HG02678 (cell line): ENCODE data around the gene DHX32.

Experiments used
- ATAC-seq: cut with Tn5 transposase; IDR thresholded peaks from one replicate; pipeline ENCODE4 v1.9.1; 2021; ENCODE audit warnings: mild to moderate bottlenecking, moderate library complexity; ENCODE audit not compliant: unreplicated experiment

The DHX32 gene

DNA sequence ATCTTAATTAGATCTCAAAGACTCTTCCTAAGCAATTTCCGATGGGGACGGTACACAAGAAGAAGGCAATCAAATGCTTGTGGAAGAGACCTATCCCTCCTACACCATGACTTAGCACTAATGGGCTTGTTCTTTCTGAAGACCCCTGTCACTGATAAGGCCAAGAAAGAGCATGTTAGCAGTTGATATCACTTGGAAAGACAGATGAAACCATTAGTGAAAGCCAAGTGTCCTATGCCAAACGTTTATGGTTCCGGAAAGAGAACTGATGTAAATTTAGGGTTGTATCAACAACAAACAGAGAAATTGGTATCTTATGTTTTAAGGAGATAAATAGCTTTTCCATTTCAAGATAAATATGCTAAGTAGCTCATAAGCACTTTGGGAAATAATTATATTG, 64.5 kb downstream of the DHX32 start:
- ATAC-seq: no peak

- no peak for ATAC-seq
These were observed 65.3 kb downstream of the DHX32 start for GRCh38 chr10:125815764-125816163.

GRCh38 chr10:125812128-125812750, 68.9 kb downstream of the DHX32 start:
- ATAC-seq: no peak

DNA sequence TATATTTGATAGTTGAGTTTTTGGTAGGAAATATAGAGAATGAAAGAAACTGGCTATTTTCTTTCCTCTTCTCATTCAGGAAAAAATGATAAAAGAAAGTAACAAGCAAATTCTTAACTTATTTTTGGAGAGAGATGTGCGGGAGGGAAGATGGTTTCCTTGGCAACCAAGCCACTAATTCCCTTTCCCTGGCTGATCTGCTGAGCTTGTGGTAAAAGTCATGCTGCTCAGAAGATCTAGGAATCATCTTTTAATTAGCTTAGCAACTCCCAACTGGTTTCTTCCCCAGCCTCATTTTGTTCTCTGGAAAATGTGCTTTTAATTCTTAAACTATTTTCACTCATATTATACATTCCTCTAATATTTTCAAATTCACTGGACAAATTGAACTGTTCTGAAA, 69.8 kb downstream of the DHX32 start:
- no peak for ATAC-seq

GRCh38 chr10:125808047-125808446, 73.0 kb downstream of the DHX32 start:
- ATAC-seq: no peak

DNA sequence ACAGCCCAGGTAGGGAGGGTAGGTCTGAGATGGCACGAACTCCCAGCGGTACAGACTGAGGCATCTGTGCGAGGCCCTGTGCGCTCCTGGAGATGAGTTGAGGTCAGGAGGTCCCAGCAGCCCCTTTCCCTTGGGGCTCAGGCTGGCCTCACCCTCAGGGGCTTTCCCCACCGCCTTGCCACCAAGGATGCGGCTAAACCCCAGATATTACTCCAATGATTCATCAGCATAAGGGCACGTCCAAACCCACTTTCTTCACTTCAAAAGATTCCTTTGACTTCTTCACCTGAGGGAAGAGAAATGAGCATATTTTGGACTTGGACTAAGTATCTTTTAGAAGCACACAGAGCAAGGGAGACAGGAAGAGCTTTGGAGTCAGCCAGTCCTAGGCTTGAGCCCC, 78.4 kb downstream of the DHX32 start:
- no peak for ATAC-seq

- ATAC-seq: no peak
These were observed 79.0 kb downstream of the DHX32 start for GRCh38 chr10:125802131-125802530.

DNA sequence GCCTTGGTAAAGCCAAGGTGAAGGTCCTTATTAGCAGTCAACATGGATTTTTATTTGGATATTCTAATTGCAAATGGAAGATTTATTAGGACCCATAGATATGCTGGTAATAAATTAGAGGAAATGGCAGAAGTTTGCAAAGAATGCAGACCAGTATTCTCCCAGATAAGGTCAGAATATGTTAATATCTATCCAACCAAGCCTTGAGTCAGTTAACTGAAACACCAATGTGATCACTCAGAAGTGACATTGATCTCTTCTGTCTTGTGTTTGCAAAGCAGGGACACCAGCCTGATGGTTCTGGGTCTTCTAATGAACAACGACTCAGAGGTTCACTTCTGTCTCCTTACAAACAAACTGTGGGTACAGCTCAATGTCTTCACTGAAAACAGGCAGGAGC, 79.5 kb downstream of the DHX32 start:
- no peak for ATAC-seq

- no peak for ATAC-seq
These were observed 81.5 kb downstream of the DHX32 start for GRCh38 chr10:125799451-125800182.

DNA sequence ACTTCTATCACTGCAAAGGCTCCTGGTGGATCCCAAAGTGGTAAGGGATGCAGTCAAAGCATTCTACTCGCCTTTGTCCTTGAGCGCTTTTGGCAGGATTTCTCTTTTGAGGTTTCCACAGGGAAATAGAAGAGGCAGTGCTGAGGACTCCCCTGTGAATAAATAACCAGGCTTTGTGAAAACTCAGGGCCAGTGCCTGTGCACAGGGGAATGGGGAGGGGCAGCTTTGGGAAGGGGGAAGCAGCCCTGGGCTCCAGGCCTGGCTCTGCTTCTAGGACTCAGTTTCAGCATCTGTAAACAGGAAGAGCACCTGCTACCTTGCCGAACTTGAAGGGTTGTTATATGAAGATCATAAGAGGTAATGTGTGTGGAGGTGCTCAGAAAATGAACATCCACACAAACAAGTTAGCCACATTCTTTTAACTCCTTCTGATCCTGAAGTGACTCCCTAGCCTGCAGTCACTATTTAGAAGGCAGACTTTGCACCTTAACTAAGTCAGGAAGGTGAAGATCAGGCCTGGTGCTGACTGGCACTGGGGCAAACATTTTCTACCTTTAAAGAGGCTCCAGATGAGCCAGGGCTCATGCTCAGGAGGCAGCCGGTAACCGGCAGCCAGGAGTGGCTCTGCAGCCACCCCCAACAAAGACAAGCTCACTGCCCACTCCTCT, 83.0 kb downstream of the DHX32 start:
- ATAC-seq: no peak

DNA sequence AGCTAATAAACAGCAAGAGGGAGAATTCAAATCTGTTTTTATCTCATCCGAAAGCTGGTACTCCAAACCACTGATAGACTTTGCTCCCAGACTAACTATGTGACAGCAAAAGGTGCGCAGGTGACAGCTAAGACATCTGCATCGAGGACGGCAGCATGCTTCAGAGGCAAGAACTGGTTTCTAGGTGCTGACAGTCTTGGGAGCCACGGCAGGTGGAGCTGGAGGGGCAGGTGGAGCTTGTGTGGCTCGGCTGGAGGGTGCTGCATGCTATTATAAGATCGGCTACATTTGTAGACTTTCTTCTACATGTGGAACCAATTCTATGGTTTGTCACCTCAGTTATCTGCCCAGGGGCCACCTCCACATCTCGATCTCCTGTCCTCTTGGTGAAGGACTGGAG, 83.7 kb downstream of the DHX32 start:
- ATAC-seq: no peak

DNA sequence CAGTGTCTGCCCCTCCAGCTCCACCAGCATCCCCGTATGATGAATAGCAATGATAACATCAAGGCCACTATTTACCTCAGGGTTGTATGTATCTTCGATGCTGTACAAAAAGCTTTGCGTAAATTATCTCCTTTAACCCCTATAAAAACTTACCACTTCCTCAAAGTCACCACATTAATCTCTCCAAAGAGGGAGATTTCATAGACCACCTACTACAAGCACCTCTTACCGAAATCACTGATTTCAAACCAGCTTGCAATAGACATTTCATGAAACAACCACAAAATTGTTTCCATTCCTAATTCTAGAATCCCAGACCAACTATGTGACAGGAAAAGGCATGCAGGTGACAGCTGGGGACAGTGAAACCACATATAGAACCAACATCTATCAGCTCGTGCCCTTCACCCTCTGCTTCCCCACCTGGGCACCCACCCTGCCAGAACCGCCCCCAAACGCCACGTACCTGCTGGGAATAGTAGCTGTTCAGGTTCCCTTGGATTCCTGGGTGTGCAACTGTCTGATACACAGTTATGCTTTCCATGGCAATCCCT, 85.4 kb downstream of the DHX32 start:
- no peak for ATAC-seq

DNA sequence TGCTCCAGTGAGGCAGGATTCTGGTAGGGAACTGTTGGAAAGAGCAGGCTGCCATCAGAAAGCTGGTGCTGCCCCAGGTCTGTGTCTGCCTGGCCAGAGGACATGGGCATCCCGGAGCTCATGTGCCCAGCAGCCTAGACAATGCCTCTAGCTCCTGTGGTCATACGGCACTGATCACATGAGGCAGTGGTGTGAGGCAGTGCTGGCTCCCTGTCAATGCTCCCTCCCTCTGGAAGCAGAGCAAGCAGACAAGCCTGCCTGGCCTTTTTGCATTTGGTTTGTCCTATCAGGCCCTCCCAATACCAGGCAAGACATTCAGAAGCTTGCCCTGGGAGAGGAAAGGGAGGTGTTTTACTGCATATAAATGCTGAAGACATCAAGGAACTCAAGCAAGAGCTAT, 86.0 kb downstream of the DHX32 start:
- ATAC-seq: no peak

GRCh38 chr10:125792342-125793300, 88.5 kb downstream of the DHX32 start:
- no peak for ATAC-seq

- no peak for ATAC-seq
These were observed 92.7 kb downstream of the DHX32 start for GRCh38 chr10:125788156-125789034.
